ENCODE measurements around the gene SS18L1. TPM values are rescaled to one million over a fixed set of nuclear protein-coding genes. Genes with fewer than 3 reads are reported as not detected.

The SS18L1 gene
- total RNA-seq, 1 experiment from 2014 or later: 28.1 TPM

- intact Hi-C loops (cut with micrococcal nuclease): no loop called here
- ChIA-PET POLR2A (no interaction called here), RAD21 (ENCODE audit: low non-redundant PET in 1 of 2, low total read pairs in 2 of 2, uncharacterized antibody in 2 of 2, unreplicated experiment in 2 of 2) (no interaction called here), CTCF (no interaction called here)
- H3K27ac ChIP-seq (ENCODE audit: low read depth, low read length): no peak overlapping the region
- H3K27me3 ChIP-seq (ENCODE audit: insufficient read depth, low read length): no peaks in the 10 kb centered on the region
- no peak for DNase-seq (ENCODE audit: low read depth, low spot score)
- no peak overlapping the region for H2AFZ ChIP-seq (ENCODE audit: low read depth, low read length, poor library complexity, severe bottlenecking)
- peaks cover 3 to 4% of the 10 kb centered on the region in 2 experiments for H3K4me1 ChIP-seq (ENCODE audit: control insufficient read depth in 1 of 2, insufficient read depth in 2 of 2, low read length in 2 of 2)
- H3K9me3 ChIP-seq (ENCODE audit: control insufficient read depth in 1 of 2, insufficient read depth in 1 of 2, low read depth in 1 of 2, low read length in 2 of 2): no peaks in the 10 kb centered on the region
- no peaks in the 10 kb centered on the region for H3K9me2 ChIP-seq (ENCODE audit: insufficient read depth)
- no peak overlapping the region for H3K4me2 ChIP-seq (ENCODE audit: low read length)
- TF ChIP-seq SIN3A (IDR thresholded peaks at IDR 0.05; ENCODE audit: low read depth) (no peak), ATF3 (IDR thresholded peaks at IDR 0.05) (no peak), CBX3 (IDR thresholded peaks at IDR 0.05; ENCODE audit: low read depth) (no peak), POLR2A (IDR thresholded peaks at IDR 0.05; ENCODE audit: borderline replicate concordance, extremely low read depth, insufficient read depth, insufficient read length) (no peak), SRF (IDR thresholded peaks at IDR 0.05; ENCODE audit: low read depth) (no peak), JUND (IDR thresholded peaks at IDR 0.05) (no peak), TCF7L2 (IDR thresholded peaks at IDR 0.05; ENCODE audit: borderline replicate concordance, extremely low read depth, insufficient read depth, insufficient read length) (no peak), ELF1 (IDR thresholded peaks at IDR 0.05; ENCODE audit: borderline replicate concordance, low read depth) (no peak), RAD21 (IDR thresholded peaks at IDR 0.05; ENCODE audit: low read depth) (no peak)
- no peaks in the 10 kb centered on the region; the same call in 1 of the 2 replicates for H4K20me1 ChIP-seq (ENCODE audit: insufficient read depth)
- no peak overlapping the region for H3K4me3 ChIP-seq (replicated peaks in 1 of 2; ENCODE audit: low read depth in 1 of 2, low read length in 2 of 2)
- H3K9ac ChIP-seq (ENCODE audit: low read length): no peak overlapping the region
- no TSS peak for BruUV-seq (replicated peaks)
- peaks cover 25% of the 10 kb centered on the region for H3K79me2 ChIP-seq (ENCODE audit: insufficient read depth, low read length)
- H3K36me3 ChIP-seq (ENCODE audit: control insufficient read depth in 1 of 2, insufficient read depth in 2 of 2, low read length in 2 of 2): peaks cover 48 to 50% of the 10 kb centered on the region in 2 experiments
- ATAC-seq: no peak
These were observed 15.1 kb upstream of the SS18L1 start for GRCh38 chr20:62128502-62128901.

GRCh38 chr20:62129731-62130531 is 13.6 kb upstream of the SS18L1 start:
- peaks cover 12% of the 10 kb centered on the region; the same call in 1 of the 2 replicates for H3K79me2 ChIP-seq (ENCODE audit: insufficient read depth, low read length)
- H3K27me3 ChIP-seq (ENCODE audit: insufficient read depth, low read length): no peaks in the 10 kb centered on the region
- H3K36me3 ChIP-seq (ENCODE audit: control insufficient read depth in 1 of 2, insufficient read depth in 2 of 2, low read length in 2 of 2): peaks cover 54 to 58% of the 10 kb centered on the region in 2 experiments
- ATAC-seq: no peak
- no peak overlapping the region for H3K27ac ChIP-seq (ENCODE audit: low read depth, low read length)
- H4K20me1 ChIP-seq (ENCODE audit: insufficient read depth): no peaks in the 10 kb centered on the region
- ChIA-PET CTCF (interaction anchor here (1.1 kb wide), 1 partner anchor 119 kb away, joined by 3 read pairs; no protein-coding TSS in a partner anchor), RAD21 (ENCODE audit: low non-redundant PET in 1 of 2, low total read pairs in 2 of 2, uncharacterized antibody in 2 of 2, unreplicated experiment in 2 of 2) (no interaction called here), POLR2A (no interaction called here)
- no peak for DNase-seq (ENCODE audit: low read depth, low spot score)
- no TSS peak for BruUV-seq (replicated peaks)
- H3K9me3 ChIP-seq (ENCODE audit: control insufficient read depth in 1 of 2, insufficient read depth in 1 of 2, low read depth in 1 of 2, low read length in 2 of 2): no peaks in the 10 kb centered on the region
- TF ChIP-seq CEBPB (IDR thresholded peaks at IDR 0.05; ENCODE audit: low read depth): no peak
- H3K9ac ChIP-seq (ENCODE audit: low read length): no peak overlapping the region
- no peak overlapping the region for H2AFZ ChIP-seq (ENCODE audit: low read depth, low read length, poor library complexity, severe bottlenecking)
- no peaks in the 10 kb centered on the region for H3K9me2 ChIP-seq (ENCODE audit: insufficient read depth)
- H3K4me2 ChIP-seq (ENCODE audit: low read length): no peak overlapping the region
- H3K4me3 ChIP-seq (replicated peaks in 1 of 2; ENCODE audit: low read depth in 1 of 2, low read length in 2 of 2): no peak overlapping the region
- no peaks in the 10 kb centered on the region for H3K4me1 ChIP-seq (ENCODE audit: control insufficient read depth in 1 of 2, insufficient read depth in 2 of 2, low read length in 2 of 2)
- intact Hi-C loops (cut with micrococcal nuclease): no loop called here

All from HCT116 (cell line).